ENCODE measurements around the gene FSCN2.

DNA sequence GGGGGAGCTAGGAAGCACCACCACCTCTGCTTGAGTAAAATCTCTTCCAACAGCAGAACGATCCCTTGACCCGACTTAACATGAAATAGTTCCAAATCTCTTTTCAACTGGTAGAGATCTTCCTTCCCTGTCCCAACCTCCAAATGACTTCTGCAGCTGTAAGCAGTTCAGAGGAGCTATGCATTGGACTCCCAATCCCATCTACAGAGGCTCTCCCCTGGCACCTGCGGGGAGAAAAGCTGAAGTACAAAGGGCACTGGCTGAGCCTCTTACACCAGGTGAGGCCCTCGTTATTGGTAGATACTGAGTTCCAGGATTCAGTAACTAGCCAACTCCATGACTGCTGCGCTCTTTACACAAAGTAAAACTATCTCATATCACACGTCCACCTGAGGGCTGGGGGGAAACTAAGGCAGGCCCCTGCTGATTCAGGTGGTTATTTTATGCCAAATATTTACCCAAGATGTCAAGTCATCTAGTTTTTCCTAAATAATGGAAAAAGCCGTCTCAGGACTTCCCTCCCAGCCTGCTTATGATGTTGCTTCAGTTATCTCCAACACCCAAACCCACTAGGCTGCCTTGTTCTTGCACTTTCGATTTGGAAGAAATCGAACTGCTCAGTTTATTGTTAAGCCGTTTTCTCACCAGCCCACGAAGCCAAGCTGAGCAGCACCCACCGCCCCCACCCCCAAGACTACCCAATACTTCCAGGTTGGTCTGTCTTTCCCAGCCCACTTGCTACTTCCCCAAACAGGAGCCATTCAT lies 18.8 kb upstream of the FSCN2 start:
- TF ChIP-seq POLR2A (IDR thresholded peaks at IDR 0.05; ENCODE audit: low read depth, low read length) (no peak), EZH2 (IDR thresholded peaks at IDR 0.05; ENCODE audit: borderline replicate concordance, low read depth, low read length, severe bottlenecking) (no peak), JUN (IDR thresholded peaks at IDR 0.05; ENCODE audit: borderline replicate concordance, insufficient read depth, insufficient read length, low read depth) (no peak), GATA2 (IDR thresholded peaks at IDR 0.05; ENCODE audit: insufficient read depth, insufficient read length, low read depth, low read length) (no peak), MYC (IDR thresholded peaks at IDR 0.05; ENCODE audit: low read depth, low read length) (no peak)
- TF ChIP-seq, protein P1, sequence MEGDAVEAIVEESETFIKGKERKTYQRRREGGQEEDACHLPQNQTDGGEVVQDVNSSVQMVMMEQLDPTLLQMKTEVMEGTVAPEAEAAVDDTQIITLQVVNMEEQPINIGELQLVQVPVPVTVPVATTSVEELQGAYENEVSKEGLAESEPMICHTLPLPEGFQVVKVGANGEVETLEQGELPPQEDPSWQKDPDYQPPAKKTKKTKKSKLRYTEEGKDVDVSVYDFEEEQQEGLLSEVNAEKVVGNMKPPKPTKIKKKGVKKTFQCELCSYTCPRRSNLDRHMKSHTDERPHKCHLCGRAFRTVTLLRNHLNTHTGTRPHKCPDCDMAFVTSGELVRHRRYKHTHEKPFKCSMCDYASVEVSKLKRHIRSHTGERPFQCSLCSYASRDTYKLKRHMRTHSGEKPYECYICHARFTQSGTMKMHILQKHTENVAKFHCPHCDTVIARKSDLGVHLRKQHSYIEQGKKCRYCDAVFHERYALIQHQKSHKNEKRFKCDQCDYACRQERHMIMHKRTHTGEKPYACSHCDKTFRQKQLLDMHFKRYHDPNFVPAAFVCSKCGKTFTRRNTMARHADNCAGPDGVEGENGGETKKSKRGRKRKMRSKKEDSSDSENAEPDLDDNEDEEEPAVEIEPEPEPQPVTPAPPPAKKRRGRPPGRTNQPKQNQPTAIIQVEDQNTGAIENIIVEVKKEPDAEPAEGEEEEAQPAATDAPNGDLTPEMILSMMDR (IDR thresholded peaks at IDR 0.05; ENCODE audit: extremely low read depth in 1 of 2, insufficient read depth in 1 of 2, low read depth in 1 of 2, low read length in 2 of 2): no peak
- TF ChIP-seq, protein P2, sequence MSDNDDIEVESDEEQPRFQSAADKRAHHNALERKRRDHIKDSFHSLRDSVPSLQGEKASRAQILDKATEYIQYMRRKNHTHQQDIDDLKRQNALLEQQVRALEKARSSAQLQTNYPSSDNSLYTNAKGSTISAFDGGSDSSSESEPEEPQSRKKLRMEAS (IDR thresholded peaks at IDR 0.05; ENCODE audit: insufficient read depth, insufficient read length): no peak

Measured in endothelial cell of umbilical vein (primary cell).